ENCODE results near the gene IDH3A.

IDH3A gene

GRCh38 chr15:78125267-78125666 lies 23.9 kb upstream of the IDH3A start:
- DNase-seq (ENCODE audit: insufficient read length, low spot score) (no peak), FAIRE-seq (no peak)
- TF ChIP-seq SPI1 (IDR thresholded peaks at IDR 0.05; ENCODE audit: low read depth, low read length) = no peak
- TF ChIP-seq POLR2A (IDR thresholded peaks at IDR 0.05; ENCODE audit: low read depth, low read length) = no peak
- TF ChIP-seq POU2F2 (IDR thresholded peaks at IDR 0.05; ENCODE audit: low read depth, low read length) = no peak
- no peak for TF ChIP-seq POLR2AphosphoS5 (IDR thresholded peaks at IDR 0.05; ENCODE audit: low read depth, low read length)
- TF ChIP-seq TAF1 (IDR thresholded peaks at IDR 0.05; ENCODE audit: low read depth, low read length) = no peak
- no peak for TF ChIP-seq PAX5 (IDR thresholded peaks at IDR 0.05; ENCODE audit: insufficient read depth, low read length, severe bottlenecking)

- no peak for FAIRE-seq
Measured at GRCh38 chr15:78127882-78128281, 21.3 kb upstream of the IDH3A start.

GRCh38 chr15:78129077-78129750 lies 19.9 kb upstream of the IDH3A start:
- FAIRE-seq (no peak), DNase-seq (ENCODE audit: insufficient read length, low spot score) (no peak)
- TF ChIP-seq POLR2A (IDR thresholded peaks at IDR 0.05; ENCODE audit: low read depth, low read length) (no peak), TAF1 (IDR thresholded peaks at IDR 0.05; ENCODE audit: low read depth, low read length) (no peak), POLR2AphosphoS5 (IDR thresholded peaks at IDR 0.05; ENCODE audit: low read depth, low read length) (no peak), POU2F2 (IDR thresholded peaks at IDR 0.05; ENCODE audit: low read depth, low read length) (no peak), SPI1 (IDR thresholded peaks at IDR 0.05; ENCODE audit: low read depth, low read length) (no peak)

More at GRCh38 chr15:78127882-78128281, 21.3 kb upstream of the IDH3A start:
- DNase-seq (ENCODE audit: insufficient read length, low spot score) = no peak
- TF ChIP-seq PAX5 (IDR thresholded peaks at IDR 0.05; ENCODE audit: insufficient read depth, low read length, severe bottlenecking) (no peak), SPI1 (IDR thresholded peaks at IDR 0.05; ENCODE audit: low read depth, low read length) (no peak), POLR2A (IDR thresholded peaks at IDR 0.05; ENCODE audit: low read depth, low read length) (no peak), TAF1 (IDR thresholded peaks at IDR 0.05; ENCODE audit: low read depth, low read length) (no peak), POLR2AphosphoS5 (IDR thresholded peaks at IDR 0.05; ENCODE audit: low read depth, low read length) (no peak), POU2F2 (IDR thresholded peaks at IDR 0.05; ENCODE audit: low read depth, low read length) (no peak)

GRCh38 chr15:78129751-78130287 lies 19.3 kb upstream of the IDH3A start:
- FAIRE-seq (no peak), DNase-seq (ENCODE audit: insufficient read length, low spot score) (no peak)
- no peak for TF ChIP-seq POLR2AphosphoS5 (IDR thresholded peaks at IDR 0.05; ENCODE audit: low read depth, low read length)
- TF ChIP-seq TAF1 (IDR thresholded peaks at IDR 0.05; ENCODE audit: low read depth, low read length) = no peak
- no peak for TF ChIP-seq POU2F2 (IDR thresholded peaks at IDR 0.05; ENCODE audit: low read depth, low read length)
- TF ChIP-seq POLR2A (IDR thresholded peaks at IDR 0.05; ENCODE audit: low read depth, low read length) = no peak
- TF ChIP-seq SPI1 (IDR thresholded peaks at IDR 0.05; ENCODE audit: low read depth, low read length) = no peak
- TF ChIP-seq PAX5 (IDR thresholded peaks at IDR 0.05; ENCODE audit: insufficient read depth, low read length, severe bottlenecking) = no peak

GRCh38 chr15:78130466-78131294 lies 18.5 kb upstream of the IDH3A start:
- DNase-seq (ENCODE audit: insufficient read length, low spot score) (peak; percentile 76), FAIRE-seq (no peak)
- TF ChIP-seq TAF1 (IDR thresholded peaks at IDR 0.05; ENCODE audit: low read depth, low read length) = no peak
- no peak for TF ChIP-seq POLR2AphosphoS5 (IDR thresholded peaks at IDR 0.05; ENCODE audit: low read depth, low read length)
- TF ChIP-seq POLR2A (IDR thresholded peaks at IDR 0.05; ENCODE audit: low read depth, low read length) = no peak
- TF ChIP-seq PAX5 (IDR thresholded peaks at IDR 0.05; ENCODE audit: insufficient read depth, low read length, severe bottlenecking) = no peak
- no peak for TF ChIP-seq SPI1 (IDR thresholded peaks at IDR 0.05; ENCODE audit: low read depth, low read length)
- no peak for TF ChIP-seq POU2F2 (IDR thresholded peaks at IDR 0.05; ENCODE audit: low read depth, low read length)

- DNase-seq (ENCODE audit: insufficient read length, low spot score) (peak; percentile 96), FAIRE-seq (peak; percentile 63)
- TF ChIP-seq POU2F2 (IDR thresholded peaks at IDR 0.05; ENCODE audit: low read depth, low read length) = 0 out of 2 replicates have a peak, but pooled peaks have one; percentile 11
- no peak for TF ChIP-seq POLR2AphosphoS5 (IDR thresholded peaks at IDR 0.05; ENCODE audit: low read depth, low read length)
Measured at GRCh38 chr15:78131295-78132061, 17.7 kb upstream of the IDH3A start, which contains the start of gene CIB2. Gene CIB2 (minus strand): TSS chr15:78131445. CDS start chr15:78131215, 230 bp downstream.

- DNase-seq (ENCODE audit: insufficient read length, low spot score) (no peak), FAIRE-seq (no peak)
- TF ChIP-seq POLR2AphosphoS5 (IDR thresholded peaks at IDR 0.05; ENCODE audit: low read depth, low read length) (no peak), POU2F2 (IDR thresholded peaks at IDR 0.05; ENCODE audit: low read depth, low read length) (no peak), SPI1 (IDR thresholded peaks at IDR 0.05; ENCODE audit: low read depth, low read length) (no peak), TAF1 (IDR thresholded peaks at IDR 0.05; ENCODE audit: low read depth, low read length) (no peak), POLR2A (IDR thresholded peaks at IDR 0.05; ENCODE audit: low read depth, low read length) (no peak), PAX5 (IDR thresholded peaks at IDR 0.05; ENCODE audit: insufficient read depth, low read length, severe bottlenecking) (no peak)
Measured at GRCh38 chr15:78133801-78134200, 15.4 kb upstream of the IDH3A start.

- no peak for FAIRE-seq
- DNase-seq (ENCODE audit: insufficient read length, low spot score) = no peak
- TF ChIP-seq POLR2AphosphoS5 (IDR thresholded peaks at IDR 0.05; ENCODE audit: low read depth, low read length) (no peak), PAX5 (IDR thresholded peaks at IDR 0.05; ENCODE audit: insufficient read depth, low read length, severe bottlenecking) (no peak), SPI1 (IDR thresholded peaks at IDR 0.05; ENCODE audit: low read depth, low read length) (no peak), TAF1 (IDR thresholded peaks at IDR 0.05; ENCODE audit: low read depth, low read length) (no peak)
Measured at GRCh38 chr15:78139578-78139977, 9.6 kb upstream of the IDH3A start.

- TF ChIP-seq PAX5 (IDR thresholded peaks at IDR 0.05; ENCODE audit: insufficient read depth, low read length, severe bottlenecking) (no peak), POLR2A (IDR thresholded peaks at IDR 0.05; ENCODE audit: low read depth, low read length) (no peak), POU2F2 (IDR thresholded peaks at IDR 0.05; ENCODE audit: low read depth, low read length) (no peak), TAF1 (IDR thresholded peaks at IDR 0.05; ENCODE audit: low read depth, low read length) (no peak), POLR2AphosphoS5 (IDR thresholded peaks at IDR 0.05; ENCODE audit: low read depth, low read length) (no peak), SPI1 (IDR thresholded peaks at IDR 0.05; ENCODE audit: low read depth, low read length) (no peak)
- FAIRE-seq (no peak), DNase-seq (ENCODE audit: insufficient read length, low spot score) (no peak)
Measured at GRCh38 chr15:78140292-78140691, 8.9 kb upstream of the IDH3A start.
